MM.1S (cell line): Measurements from ENCODE around the gene ALDH9A1.
"Not testable (repeated sequence)": the region's sequence is repeated elsewhere in the genome, so short reads cannot be mapped to it uniquely, and the experiment has no call there.

Experiments used
- DNase-seq: peaks from one replicate; pipeline ENCODE4 v3.0.0-alpha.2; 2015
- H2AFZ ChIP-seq: fragments of 300-600 bp; sonication (generic); 2 replicates; pipeline ENCODE4 v1.6.0; 2016; ENCODE audit warnings: antibody characterized with exemption, low read length
- H3F3A ChIP-seq: fragments of 300-600 bp; sonication (generic); 2 replicates; pipeline ENCODE4 v1.6.1; 2016; ENCODE audit warnings: mild to moderate bottlenecking, antibody characterized with exemption, low read length, moderate library complexity, mixed read lengths; ENCODE audit not compliant: insufficient read depth
- H3K27ac ChIP-seq: fragments of 300-600 bp; sonication (generic); 2 replicates; pipeline ENCODE4 v1.5.1; 2016; ENCODE audit warnings: mild to moderate bottlenecking, low read length
- H3K27me3 ChIP-seq: fragments of 300-600 bp; sonication (generic); replicated peaks from 2 replicates; pipeline ENCODE4 v1.6.0; 2016; ENCODE audit warnings: low read length; ENCODE audit not compliant: insufficient read depth
- H3K36me3 ChIP-seq: fragments of 300-600 bp; sonication (generic); replicated peaks from 2 replicates; pipeline ENCODE4 v1.6.1; 2016; ENCODE audit warnings: mild to moderate bottlenecking, low read length, mixed read lengths; ENCODE audit not compliant: insufficient read depth
- H3K4me1 ChIP-seq: fragments of 300-600 bp; sonication (generic); 2 replicates; pipeline ENCODE4 v1.6.1; 2016; ENCODE audit warnings: low read length, mixed read lengths
- H3K4me2 ChIP-seq: fragments of 300-600 bp; sonication (generic); 2 replicates; pipeline ENCODE4 v1.6.0; 2016; ENCODE audit warnings: low read depth, low read length
- H3K4me3 ChIP-seq: fragments of 300-600 bp; sonication (generic); 2 replicates; pipeline ENCODE4 v1.5.1; 2016; ENCODE audit warnings: low read length, mixed read lengths
- H3K79me2 ChIP-seq: fragments of 300-600 bp; sonication (generic); 2 replicates; pipeline ENCODE4 v1.6.1; 2016; ENCODE audit warnings: mixed run types, low read length, mixed read lengths
- H3K9ac ChIP-seq: fragments of 300-600 bp; sonication (generic); 2 replicates; pipeline ENCODE4 v1.6.1; 2016; ENCODE audit warnings: low read length, mixed read lengths
- H3K9me2 ChIP-seq: fragments of 300-600 bp; sonication (generic); replicated peaks from 2 replicates; pipeline ENCODE4 v1.6.1; 2016; ENCODE audit warnings: mild to moderate bottlenecking, low read length, mixed read lengths; ENCODE audit not compliant: insufficient read depth
- H3K9me3 ChIP-seq: fragments of 300-600 bp; sonication (generic); replicated peaks from 2 replicates; pipeline ENCODE4 v1.6.1; 2016; ENCODE audit warnings: mild to moderate bottlenecking, low read length, mixed read lengths; ENCODE audit not compliant: insufficient read depth
- H4K20me1 ChIP-seq: fragments of 300-600 bp; sonication (generic); 2 replicates; pipeline ENCODE4 v1.6.1; 2016; ENCODE audit warnings: mild to moderate bottlenecking, low read length, moderate library complexity, mixed read lengths; ENCODE audit not compliant: insufficient read depth
- EZH2 ChIP-seq: fragments of 300-600 bp; sonication (generic); optimal IDR thresholded peaks from 2 replicates; pipeline ENCODE3; 2017; ENCODE audit warnings: low read depth, mild to moderate bottlenecking, antibody characterized with exemption, low read length, mixed read lengths
- EZH2phosphoT487 ChIP-seq: fragments of 300-600 bp; sonication (generic); IDR thresholded peaks from 2 replicates; pipeline ENCODE4 v1.6.1; 2018; ENCODE audit warnings: antibody characterized with exemption, low read length
- TF ChIP-seq, protein P1 (sequence below): fragments of 300-600 bp; sonication (generic); IDR thresholded peaks from 2 replicates; pipeline ENCODE4 v1.5.1; 2016; ENCODE audit warnings: antibody characterized with exemption, low read length, mixed read lengths

The ALDH9A1 gene

GRCh38 chr1:165641231-165641987, 57.0 kb downstream of the ALDH9A1 start:
- peak; percentile 15 for DNase-seq
- Histone ChIP-seq H3K36me3 (no peaks in the 10 kb centered on the region), H3K9me2 (no peaks in the 10 kb centered on the region), H3K4me1 (peaks cover 21% of the 10 kb centered on the region), H3K79me2 (no peaks in the 10 kb centered on the region; the same call in 1 of the 2 replicates), H3K27me3 (no peaks in the 10 kb centered on the region), H4K20me1 (no peaks in the 10 kb centered on the region), H3F3A (no peaks in the 10 kb centered on the region; the same call in 1 of the 2 replicates), H2AFZ (no peak overlapping the region), H3K27ac (no peak overlapping the region), H3K9me3 (no peaks in the 10 kb centered on the region), H3K4me2 (peak overlapping the region; percentile 50), H3K9ac (no peak overlapping the region), H3K4me3 (no peak overlapping the region)
- TF ChIP-seq EZH2phosphoT487 (no peak), EZH2 (no peak)
- TF ChIP-seq, protein P1, sequence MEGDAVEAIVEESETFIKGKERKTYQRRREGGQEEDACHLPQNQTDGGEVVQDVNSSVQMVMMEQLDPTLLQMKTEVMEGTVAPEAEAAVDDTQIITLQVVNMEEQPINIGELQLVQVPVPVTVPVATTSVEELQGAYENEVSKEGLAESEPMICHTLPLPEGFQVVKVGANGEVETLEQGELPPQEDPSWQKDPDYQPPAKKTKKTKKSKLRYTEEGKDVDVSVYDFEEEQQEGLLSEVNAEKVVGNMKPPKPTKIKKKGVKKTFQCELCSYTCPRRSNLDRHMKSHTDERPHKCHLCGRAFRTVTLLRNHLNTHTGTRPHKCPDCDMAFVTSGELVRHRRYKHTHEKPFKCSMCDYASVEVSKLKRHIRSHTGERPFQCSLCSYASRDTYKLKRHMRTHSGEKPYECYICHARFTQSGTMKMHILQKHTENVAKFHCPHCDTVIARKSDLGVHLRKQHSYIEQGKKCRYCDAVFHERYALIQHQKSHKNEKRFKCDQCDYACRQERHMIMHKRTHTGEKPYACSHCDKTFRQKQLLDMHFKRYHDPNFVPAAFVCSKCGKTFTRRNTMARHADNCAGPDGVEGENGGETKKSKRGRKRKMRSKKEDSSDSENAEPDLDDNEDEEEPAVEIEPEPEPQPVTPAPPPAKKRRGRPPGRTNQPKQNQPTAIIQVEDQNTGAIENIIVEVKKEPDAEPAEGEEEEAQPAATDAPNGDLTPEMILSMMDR = no peak

DNA sequence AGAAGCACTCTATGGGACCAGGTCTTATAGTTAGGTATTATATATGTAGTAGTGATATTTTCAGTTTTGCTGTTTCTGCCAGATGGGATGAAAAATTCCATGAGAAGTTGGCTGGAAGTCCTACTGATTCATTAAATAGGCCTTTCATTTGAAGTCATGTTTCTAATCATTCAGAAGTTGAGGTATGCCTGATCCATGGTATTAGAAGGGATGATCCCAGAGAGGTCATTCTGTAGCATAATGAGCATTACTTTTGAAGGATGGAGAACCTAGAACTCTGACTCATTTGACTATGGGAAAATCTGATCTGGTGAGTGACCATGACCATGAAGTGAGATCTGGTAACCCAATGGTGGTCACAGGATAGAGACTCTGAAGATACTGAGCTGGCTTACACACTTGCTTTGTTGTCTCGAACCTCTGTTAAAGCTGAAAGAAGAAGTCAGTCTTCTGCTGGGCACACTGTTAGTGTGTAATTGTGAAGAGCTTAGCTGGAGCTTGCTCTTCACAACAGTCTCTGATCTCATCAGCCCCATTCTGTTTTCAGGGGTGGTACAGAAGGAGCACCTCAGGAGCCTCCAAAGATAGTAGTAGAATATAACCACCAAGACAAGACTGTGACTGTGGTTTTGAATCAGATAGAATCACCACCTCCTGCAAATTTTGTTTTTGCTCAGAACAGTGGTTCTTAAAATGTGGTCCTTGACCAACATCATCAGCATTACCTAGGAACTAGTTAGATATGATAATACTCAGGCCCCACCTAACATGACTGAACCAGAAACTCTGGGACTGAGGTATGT, 58.3 kb downstream of the ALDH9A1 start:
- Histone ChIP-seq H3K4me1 (peaks cover 21% of the 10 kb centered on the region), H3K27me3 (no peaks in the 10 kb centered on the region), H3K9ac (no peak overlapping the region), H3K4me2 (no peak overlapping the region), H3K79me2 (peaks cover 6% of the 10 kb centered on the region), H3F3A (no peaks in the 10 kb centered on the region; the same call in 1 of the 2 replicates), H4K20me1 (no peaks in the 10 kb centered on the region), H3K4me3 (no peak overlapping the region), H3K9me3 (no peaks in the 10 kb centered on the region), H3K9me2 (no peaks in the 10 kb centered on the region), H2AFZ (no peak overlapping the region), H3K36me3 (no peaks in the 10 kb centered on the region), H3K27ac (no peak overlapping the region)
- TF ChIP-seq EZH2 (no peak), EZH2phosphoT487 (no peak)
- TF ChIP-seq, protein P1 = no peak
- no peak for DNase-seq

DNA sequence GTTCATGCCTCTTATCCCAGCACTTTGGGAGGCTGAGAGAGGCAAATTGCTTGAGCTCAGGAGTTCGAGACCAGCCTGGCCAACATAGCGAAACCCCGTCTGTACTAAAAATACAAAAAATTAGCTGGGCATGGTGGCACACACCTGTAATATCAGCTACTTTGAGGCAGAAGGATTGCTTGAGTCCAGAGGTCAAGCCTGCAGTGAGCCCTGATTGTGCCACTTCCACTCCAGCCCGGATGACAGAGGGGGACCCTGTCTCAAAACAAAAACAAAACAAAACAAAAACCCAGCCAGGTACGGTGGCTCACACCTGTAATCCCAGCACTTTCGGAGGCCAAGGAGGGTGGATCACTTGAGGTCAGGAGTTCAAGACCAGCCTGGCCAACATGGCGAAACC, 60.2 kb downstream of the ALDH9A1 start:
- not testable (repeated sequence) for H3K9ac ChIP-seq, H4K20me1 ChIP-seq, H3K9me2 ChIP-seq, H3K4me2 ChIP-seq, H3K27ac ChIP-seq, H3K27me3 ChIP-seq, DNase-seq, H2AFZ ChIP-seq, H3K36me3 ChIP-seq, H3F3A ChIP-seq, H3K4me3 ChIP-seq, H3K9me3 ChIP-seq
- peaks cover 21% of the 10 kb centered on the region for H3K4me1 ChIP-seq
- H3K79me2 ChIP-seq = peaks cover 12% of the 10 kb centered on the region
